Neural progenitor cell (in vitro differentiated cells): ENCODE data around the gene RUVBL2. TPM values are rescaled to one million over a fixed set of nuclear protein-coding genes. Genes with fewer than 3 reads are reported as not detected.
"Not testable (repeated sequence)": the region's sequence is repeated elsewhere in the genome, so short reads cannot be mapped to it uniquely, and the experiment has no call there.

Experiments
- DNase-seq: peaks from one replicate; pipeline ENCODE4 v3.0.0-alpha.2; 2016; ENCODE audit warnings: low spot score
- H2AFZ ChIP-seq: fragments of 200-600 bp; sonication (generic); replicated peaks from 2 replicates; pipeline ENCODE4 v1.6.1; 2016; ENCODE audit warnings: antibody characterized with exemption
- H3F3A ChIP-seq: fragments of 200-600 bp; sonication (generic); 2 replicates; pipeline ENCODE4 v1.6.1; 2016; ENCODE audit warnings: antibody characterized with exemption, low read depth
- H3K27ac ChIP-seq: fragments of 200-600 bp; sonication (generic); 2 replicates; pipeline ENCODE4 v1.5.1; 2016; ENCODE audit warnings: mild to moderate bottlenecking
- H3K27me3 ChIP-seq: fragments of 200-600 bp; sonication (generic); 2 replicates; pipeline ENCODE4 v1.6.1; 2016; ENCODE audit warnings: mild to moderate bottlenecking, moderate library complexity
- H3K36me3 ChIP-seq: fragments of 200-600 bp; sonication (generic); 2 replicates; pipeline ENCODE4 v1.5.1; 2016
- H3K4me1 ChIP-seq: fragments of 200-600 bp; sonication (generic); 2 replicates; pipeline ENCODE4 v1.6.1; 2016; ENCODE audit warnings: mixed run types
- H3K4me2 ChIP-seq: fragments of 200-600 bp; sonication (generic); 2 replicates; pipeline ENCODE4 v1.6.1; 2016
- H3K4me3 ChIP-seq: fragments of 200-600 bp; sonication (generic); 2 replicates; pipeline ENCODE4 v1.5.1; 2016
- H3K79me2 ChIP-seq: fragments of 200-600 bp; sonication (generic); 2 replicates; pipeline ENCODE4 v1.6.1; 2016; ENCODE audit warnings: low read depth
- H3K9ac ChIP-seq: fragments of 200-600 bp; sonication (generic); 2 replicates; pipeline ENCODE4 v1.6.1; 2016
- H3K9me3 ChIP-seq: fragments of 200-600 bp; sonication (generic); 2 replicates; pipeline ENCODE4 v1.5.1; 2016; ENCODE audit warnings: low read depth
- H4K20me1 ChIP-seq: fragments of 200-600 bp; sonication (generic); 2 replicates; pipeline ENCODE4 v1.6.1; 2016; ENCODE audit warnings: low read depth
- H3K27ac Mint-ChIP-seq: 3 replicates; pipeline ENCODE4 v1.8.0; 2021; ENCODE audit warnings: mixed read lengths
- H3K27me3 Mint-ChIP-seq: 2 replicates; pipeline ENCODE4 v1.8.0; 2022; ENCODE audit warnings: low read depth, mild to moderate bottlenecking, inconsistent platforms, moderate library complexity, mixed read lengths; ENCODE audit not compliant: insufficient read depth
- H3K36me3 Mint-ChIP-seq: 3 replicates; pipeline ENCODE4 v1.8.0; 2021; ENCODE audit warnings: mixed read lengths
- H3K4me1 Mint-ChIP-seq: 3 replicates; pipeline ENCODE4 v1.8.0; 2021; ENCODE audit warnings: mixed read lengths
- H3K4me3 Mint-ChIP-seq: 3 replicates; pipeline ENCODE4 v1.8.0; 2021; ENCODE audit warnings: mild to moderate bottlenecking, moderate library complexity, mixed read lengths
- H3K9me3 Mint-ChIP-seq: 3 replicates; pipeline ENCODE4 v1.8.0; 2020; ENCODE audit warnings: mixed read lengths
- CTCF ChIP-seq: fragments of 200-600 bp; sonication (generic); IDR thresholded peaks from 2 replicates; pipeline ENCODE4 v1.5.1; 2017; ENCODE audit warnings: antibody characterized with exemption, mild to moderate bottlenecking
- EZH2 ChIP-seq: fragments of 200-600 bp; sonication (generic); IDR thresholded peaks from 2 replicates; pipeline ENCODE4 v1.6.1; 2017; ENCODE audit warnings: antibody characterized with exemption, mild to moderate bottlenecking, moderate library complexity
- EZH2phosphoT487 ChIP-seq: fragments of 200-600 bp; sonication (generic); IDR thresholded peaks from 2 replicates; pipeline ENCODE4 v1.6.1; 2017; ENCODE audit warnings: antibody characterized with exemption
- total RNA-seq: library from RNA; depleted of rRNA; stranded (reverse); fragments of >200 nt; gene quantifications from 2 replicates; pipeline ENCODE4 v1.2.3, GENCODE V29; 2015; ENCODE audit warnings: low replicate concordance

RUVBL2 gene
- total RNA-seq, 1 donor from 2014 or later: 67.0 TPM

GRCh38 chr19:49036815-49037214 is 43.1 kb downstream of the RUVBL2 start, which contains the start of gene CGB1:
Gene CGB1 (minus strand): TSS chr19:49036895. CDS start chr19:49036711, 184 bp downstream.
- H3F3A ChIP-seq, H3K27me3 Mint-ChIP-seq, H3K4me3 ChIP-seq, H2AFZ ChIP-seq, H3K9ac ChIP-seq, H3K36me3 Mint-ChIP-seq, H3K4me1 Mint-ChIP-seq, H3K4me2 ChIP-seq, H3K27ac ChIP-seq, H4K20me1 ChIP-seq, H3K36me3 ChIP-seq, H3K9me3 Mint-ChIP-seq, H3K79me2 ChIP-seq, H3K27ac Mint-ChIP-seq, H3K27me3 ChIP-seq, H3K4me1 ChIP-seq, H3K9me3 ChIP-seq: not testable (repeated sequence)
- H3K4me3 Mint-ChIP-seq: peak within 1 kb of the TSS; percentile 62
- DNase-seq: peak; percentile 44
- peak; percentile 51 for TF ChIP-seq CTCF

- not testable (repeated sequence) for H3K36me3 Mint-ChIP-seq, H3F3A ChIP-seq, H3K27me3 Mint-ChIP-seq, H3K36me3 ChIP-seq, H4K20me1 ChIP-seq, H3K4me3 ChIP-seq, H3K9me3 ChIP-seq, H2AFZ ChIP-seq, H3K9me3 Mint-ChIP-seq, H3K79me2 ChIP-seq, H3K4me2 ChIP-seq, H3K4me1 ChIP-seq, H3K4me3 Mint-ChIP-seq, H3K4me1 Mint-ChIP-seq, H3K27ac Mint-ChIP-seq, DNase-seq, H3K9ac ChIP-seq, H3K27me3 ChIP-seq, H3K27ac ChIP-seq
These were observed 44.4 kb downstream of the RUVBL2 start for GRCh38 chr19:49038111-49038510.

GRCh38 chr19:49038557-49039276 is 45.0 kb downstream of the RUVBL2 start:
- not testable (repeated sequence) for H3F3A ChIP-seq, H3K27ac Mint-ChIP-seq, H3K27ac ChIP-seq, DNase-seq, H3K79me2 ChIP-seq, H3K4me3 Mint-ChIP-seq, H3K9me3 ChIP-seq, H3K9me3 Mint-ChIP-seq, H3K9ac ChIP-seq, H4K20me1 ChIP-seq, H3K36me3 Mint-ChIP-seq, H3K27me3 Mint-ChIP-seq, H3K4me3 ChIP-seq, H3K27me3 ChIP-seq, H2AFZ ChIP-seq, H3K4me2 ChIP-seq, H3K4me1 Mint-ChIP-seq, H3K4me1 ChIP-seq, H3K36me3 ChIP-seq

GRCh38 chr19:49039736-49040135 is 46.0 kb downstream of the RUVBL2 start:
- H3K9me3 ChIP-seq, H3K36me3 ChIP-seq, H3K4me2 ChIP-seq, H3K4me1 Mint-ChIP-seq, H3K27me3 ChIP-seq, DNase-seq, H3K4me1 ChIP-seq, H3K27ac Mint-ChIP-seq, H3K36me3 Mint-ChIP-seq, H3K27ac ChIP-seq, H3K9ac ChIP-seq, H3K4me3 Mint-ChIP-seq, H3K27me3 Mint-ChIP-seq, H3K79me2 ChIP-seq, H3F3A ChIP-seq, H4K20me1 ChIP-seq, H3K4me3 ChIP-seq, H3K9me3 Mint-ChIP-seq, H2AFZ ChIP-seq: not testable (repeated sequence)

- no peak overlapping the region for H3K4me2 ChIP-seq
- no peaks in the 10 kb centered on the region for H3K36me3 Mint-ChIP-seq
- H3K9ac ChIP-seq: no peak overlapping the region
- no peak overlapping the region for H2AFZ ChIP-seq
- no peaks in the 10 kb centered on the region for H3K9me3 Mint-ChIP-seq
- H3K79me2 ChIP-seq: no peaks in the 10 kb centered on the region
- H3K4me3 ChIP-seq: no peak overlapping the region
- no peaks in the 10 kb centered on the region for H3K9me3 ChIP-seq
- H3K27me3 ChIP-seq: no peaks in the 10 kb centered on the region
- H3K36me3 ChIP-seq: no peaks in the 10 kb centered on the region
- H3K4me3 Mint-ChIP-seq: no peak overlapping the region
- peaks cover 8% of the 10 kb centered on the region for H3K27me3 Mint-ChIP-seq
- H3K27ac ChIP-seq: no peak overlapping the region
- H4K20me1 ChIP-seq: no peaks in the 10 kb centered on the region
- no peak for DNase-seq
- TF ChIP-seq EZH2 (no peak), EZH2phosphoT487 (no peak), CTCF (no peak)
- peaks cover 5% of the 10 kb centered on the region for H3K4me1 Mint-ChIP-seq
- H3F3A ChIP-seq: no peaks in the 10 kb centered on the region
- no peaks in the 10 kb centered on the region for H3K4me1 ChIP-seq
- H3K27ac Mint-ChIP-seq: no peak overlapping the region
These were observed 48.5 kb downstream of the RUVBL2 start for GRCh38 chr19:49042177-49042576.

- H3F3A ChIP-seq, H3K4me3 Mint-ChIP-seq, H3K36me3 Mint-ChIP-seq, H4K20me1 ChIP-seq, H3K27me3 Mint-ChIP-seq, H3K27me3 ChIP-seq, H3K4me1 Mint-ChIP-seq, H3K27ac Mint-ChIP-seq, H3K9me3 Mint-ChIP-seq, H3K27ac ChIP-seq, H3K36me3 ChIP-seq, H3K79me2 ChIP-seq, H3K4me2 ChIP-seq, H3K9ac ChIP-seq, H3K9me3 ChIP-seq, H3K4me3 ChIP-seq, H3K4me1 ChIP-seq, DNase-seq, H2AFZ ChIP-seq: not testable (repeated sequence)
These were observed 49.0 kb downstream of the RUVBL2 start for GRCh38 chr19:49042666-49043065.

- H3K4me3 Mint-ChIP-seq, H3K27me3 Mint-ChIP-seq, H3K4me3 ChIP-seq, H3K27ac ChIP-seq, H4K20me1 ChIP-seq, H3K4me2 ChIP-seq, H3K79me2 ChIP-seq, H3K36me3 ChIP-seq, H3K9me3 ChIP-seq, H3F3A ChIP-seq, DNase-seq, H3K9me3 Mint-ChIP-seq, H3K36me3 Mint-ChIP-seq, H3K9ac ChIP-seq, H3K4me1 Mint-ChIP-seq, H2AFZ ChIP-seq, H3K27me3 ChIP-seq, H3K27ac Mint-ChIP-seq, H3K4me1 ChIP-seq: not testable (repeated sequence)
These were observed 49.9 kb downstream of the RUVBL2 start, which contains the start of gene CGB5 for GRCh38 chr19:49043548-49043947. Gene CGB5 (plus strand): TSS chr19:49043848. CDS start chr19:49044210, 362 bp downstream.
